ENCODE measurements around the gene CPVL. TPM values are rescaled to one million over a fixed set of nuclear protein-coding genes. Genes with fewer than 3 reads are reported as not detected.

CPVL gene
- total RNA-seq, 1 donor from 2014 or later, result 0.86 TPM

- intact Hi-C loops (cut with micrococcal nuclease), result no loop called here
Measured at GRCh38 chr7:28984217-28984616, 162.1 kb downstream of the CPVL start.

- intact Hi-C loops (cut with micrococcal nuclease), result no loop called here
Measured at GRCh38 chr7:28983396-28984190, 162.7 kb downstream of the CPVL start.

- intact Hi-C loops (cut with micrococcal nuclease), result no loop called here
Measured at GRCh38 chr7:28981161-28981465, 165.2 kb downstream of the CPVL start.

- intact Hi-C loops (cut with micrococcal nuclease), result no loop called here
Measured at GRCh38 chr7:28980451-28981160, 165.7 kb downstream of the CPVL start.

GRCh38 chr7:28979776-28980175, 166.6 kb downstream of the CPVL start:
- intact Hi-C loops (cut with micrococcal nuclease), result no loop called here

- intact Hi-C loops (cut with micrococcal nuclease), result no loop called here
Measured at GRCh38 chr7:28977881-28978280, 168.5 kb downstream of the CPVL start.

GRCh38 chr7:28976022-28976421, 170.3 kb downstream of the CPVL start:
- intact Hi-C loops (cut with micrococcal nuclease), result no loop called here

- intact Hi-C loops (cut with micrococcal nuclease), result no loop called here
Measured at GRCh38 chr7:28973591-28973990, 172.7 kb downstream of the CPVL start.

- intact Hi-C loops (cut with micrococcal nuclease), result no loop called here
Measured at GRCh38 chr7:28964056-28964455, 182.3 kb downstream of the CPVL start.

GRCh38 chr7:28961972-28962371, 184.4 kb downstream of the CPVL start:
- intact Hi-C loops (cut with micrococcal nuclease), result no loop called here

GRCh38 chr7:28960071-28960840, 186.1 kb downstream of the CPVL start:
- intact Hi-C loops (cut with micrococcal nuclease), result no loop called here

GRCh38 chr7:28958980-28959347, 187.4 kb downstream of the CPVL start:
- intact Hi-C loops (cut with micrococcal nuclease), result loop anchor here (5.0 kb wide), 1 partner anchor 78 kb away; no protein-coding TSS in a partner anchor

GRCh38 chr7:28958235-28958979, 187.9 kb downstream of the CPVL start, which contains the start of gene TRIL:
Gene TRIL (minus strand): TSS chr7:28958330. CDS start chr7:28958046, 284 bp downstream.
- intact Hi-C loops (cut with micrococcal nuclease), result loop anchor here (5.0 kb wide), 1 partner anchor 79 kb away; no protein-coding TSS in a partner anchor

- intact Hi-C loops (cut with micrococcal nuclease), result loop anchor here (5.0 kb wide), 1 partner anchor 80 kb away; no protein-coding TSS in a partner anchor
Measured at GRCh38 chr7:28957751-28958234, 188.5 kb downstream of the CPVL start.

GRCh38 chr7:28957064-28957750, 189.1 kb downstream of the CPVL start:
- intact Hi-C loops (cut with micrococcal nuclease), result loop anchor here (5.0 kb wide), 1 partner anchor 80 kb away; no protein-coding TSS in a partner anchor

- intact Hi-C loops (cut with micrococcal nuclease), result loop anchor here (1.0 to 5.0 kb wide), 3 partner anchors 81 to 150 kb away; no protein-coding TSS in a partner anchor
Measured at GRCh38 chr7:28956608-28957063, 189.7 kb downstream of the CPVL start.

GRCh38 chr7:28955718-28956607, 190.4 kb downstream of the CPVL start:
- intact Hi-C loops (cut with micrococcal nuclease), result loop anchor here (1.0 to 5.0 kb wide), 3 partner anchors 81 to 150 kb away; no protein-coding TSS in a partner anchor

- intact Hi-C loops (cut with micrococcal nuclease), result loop anchor here (5.0 kb wide), 1 partner anchor 82 kb away; no protein-coding TSS in a partner anchor
Measured at GRCh38 chr7:28955356-28955717, 191.0 kb downstream of the CPVL start.

GRCh38 chr7:28954946-28955345, 191.4 kb downstream of the CPVL start:
- intact Hi-C loops (cut with micrococcal nuclease), result loop anchor here (5.0 kb wide), 1 partner anchor 82 kb away; no protein-coding TSS in a partner anchor

All from T-helper 1 cell treated with Interleukin-12 subunit alpha and Interleukin-12 subunit beta and Interleukin-4 antibody, amounts not matched to agents 30 ng/mL and 1 ng/mL, for 36 hours (primary cell).